ENCODE measurements around the gene OPA1.

Gene OPA1

DNA sequence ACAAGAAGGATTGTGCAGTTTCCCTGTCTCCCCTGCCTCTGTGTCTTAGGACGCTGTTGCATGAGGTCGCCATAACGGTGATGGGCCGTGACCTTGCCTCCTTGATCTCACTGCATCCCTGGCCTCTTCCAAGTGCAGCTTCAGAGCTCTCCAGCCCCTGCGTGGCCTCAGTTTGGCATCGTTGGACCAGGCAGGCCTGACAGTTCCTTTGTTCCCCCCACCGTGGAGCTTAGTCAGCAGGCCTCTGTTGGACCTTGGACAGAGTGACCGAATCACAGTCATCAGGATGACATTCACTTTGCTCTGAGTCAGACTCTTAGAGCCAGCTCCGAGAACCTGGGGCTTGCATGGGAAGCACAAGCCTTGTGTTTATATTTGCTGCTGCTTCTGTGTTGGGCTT lies 139.4 kb downstream of the OPA1 start:
- no peak overlapping the region for H2AFZ ChIP-seq (ENCODE audit: low read length)
- no peaks in the 10 kb centered on the region for H3K9me3 ChIP-seq (replicated peaks; ENCODE audit: insufficient read depth, low read length)
- no peak for DNase-seq
- H3K79me2 ChIP-seq (ENCODE audit: low read length) = no peaks in the 10 kb centered on the region
- H3K4me1 ChIP-seq (ENCODE audit: low read length) = peaks cover 14% of the 10 kb centered on the region
- TF ChIP-seq EZH2phosphoT487 (IDR thresholded peaks at IDR 0.05; ENCODE audit: low read length) (no peak), EZH2 (optimal IDR thresholded peaks at IDR 0.05; ENCODE audit: low read depth, low read length) (no peak)
- H3K9me2 ChIP-seq (replicated peaks; ENCODE audit: insufficient read depth, low read length) = no peaks in the 10 kb centered on the region
- no peaks in the 10 kb centered on the region for H3K36me3 ChIP-seq (replicated peaks; ENCODE audit: insufficient read depth, low read length)
- H3K4me3 ChIP-seq (ENCODE audit: low read length) = no peak overlapping the region
- H4K20me1 ChIP-seq (ENCODE audit: insufficient read depth, low read length) = no peaks in the 10 kb centered on the region
- H3K9ac ChIP-seq (ENCODE audit: low read length) = no peak overlapping the region
- H3F3A ChIP-seq (ENCODE audit: insufficient read depth, low read length) = 0 out of 2 replicates have a peak, but pooled peaks cover 4% of the 10 kb centered on the region
- H3K27me3 ChIP-seq (replicated peaks; ENCODE audit: insufficient read depth, low read length) = no peaks in the 10 kb centered on the region
- no peak overlapping the region for H3K27ac ChIP-seq (ENCODE audit: low read length)
- no peak overlapping the region for H3K4me2 ChIP-seq (ENCODE audit: low read depth, low read length)

- H3K4me1 ChIP-seq (ENCODE audit: low read length) = peaks cover 14% of the 10 kb centered on the region
- 0 out of 2 replicates have a peak, but pooled peaks cover 4% of the 10 kb centered on the region for H3F3A ChIP-seq (ENCODE audit: insufficient read depth, low read length)
- no peak overlapping the region for H3K9ac ChIP-seq (ENCODE audit: low read length)
- no peaks in the 10 kb centered on the region for H3K9me2 ChIP-seq (replicated peaks; ENCODE audit: insufficient read depth, low read length)
- H3K79me2 ChIP-seq (ENCODE audit: low read length) = no peaks in the 10 kb centered on the region
- H4K20me1 ChIP-seq (ENCODE audit: insufficient read depth, low read length) = no peaks in the 10 kb centered on the region
- H3K9me3 ChIP-seq (replicated peaks; ENCODE audit: insufficient read depth, low read length) = no peaks in the 10 kb centered on the region
- no peak overlapping the region for H3K27ac ChIP-seq (ENCODE audit: low read length)
- H3K4me2 ChIP-seq (ENCODE audit: low read depth, low read length) = no peak overlapping the region
- H3K27me3 ChIP-seq (replicated peaks; ENCODE audit: insufficient read depth, low read length) = no peaks in the 10 kb centered on the region
- TF ChIP-seq EZH2phosphoT487 (IDR thresholded peaks at IDR 0.05; ENCODE audit: low read length) (no peak), EZH2 (optimal IDR thresholded peaks at IDR 0.05; ENCODE audit: low read depth, low read length) (no peak)
- TF ChIP-seq, protein P1, sequence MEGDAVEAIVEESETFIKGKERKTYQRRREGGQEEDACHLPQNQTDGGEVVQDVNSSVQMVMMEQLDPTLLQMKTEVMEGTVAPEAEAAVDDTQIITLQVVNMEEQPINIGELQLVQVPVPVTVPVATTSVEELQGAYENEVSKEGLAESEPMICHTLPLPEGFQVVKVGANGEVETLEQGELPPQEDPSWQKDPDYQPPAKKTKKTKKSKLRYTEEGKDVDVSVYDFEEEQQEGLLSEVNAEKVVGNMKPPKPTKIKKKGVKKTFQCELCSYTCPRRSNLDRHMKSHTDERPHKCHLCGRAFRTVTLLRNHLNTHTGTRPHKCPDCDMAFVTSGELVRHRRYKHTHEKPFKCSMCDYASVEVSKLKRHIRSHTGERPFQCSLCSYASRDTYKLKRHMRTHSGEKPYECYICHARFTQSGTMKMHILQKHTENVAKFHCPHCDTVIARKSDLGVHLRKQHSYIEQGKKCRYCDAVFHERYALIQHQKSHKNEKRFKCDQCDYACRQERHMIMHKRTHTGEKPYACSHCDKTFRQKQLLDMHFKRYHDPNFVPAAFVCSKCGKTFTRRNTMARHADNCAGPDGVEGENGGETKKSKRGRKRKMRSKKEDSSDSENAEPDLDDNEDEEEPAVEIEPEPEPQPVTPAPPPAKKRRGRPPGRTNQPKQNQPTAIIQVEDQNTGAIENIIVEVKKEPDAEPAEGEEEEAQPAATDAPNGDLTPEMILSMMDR (IDR thresholded peaks at IDR 0.05; ENCODE audit: low read length) = no peak
- DNase-seq = no peak
- H3K36me3 ChIP-seq (replicated peaks; ENCODE audit: insufficient read depth, low read length) = no peaks in the 10 kb centered on the region
- H3K4me3 ChIP-seq (ENCODE audit: low read length) = no peak overlapping the region
- H2AFZ ChIP-seq (ENCODE audit: low read length) = no peak overlapping the region
Observed at GRCh38 chr3:193732827-193733226, 139.8 kb downstream of the OPA1 start.

- no peaks in the 10 kb centered on the region for H3K9me2 ChIP-seq (replicated peaks; ENCODE audit: insufficient read depth, low read length)
- H3K79me2 ChIP-seq (ENCODE audit: low read length) = no peaks in the 10 kb centered on the region
- no peak for DNase-seq
- no peak overlapping the region for H3K4me2 ChIP-seq (ENCODE audit: low read depth, low read length)
- H2AFZ ChIP-seq (ENCODE audit: low read length) = no peak overlapping the region
- H4K20me1 ChIP-seq (ENCODE audit: insufficient read depth, low read length) = no peaks in the 10 kb centered on the region
- no peaks in the 10 kb centered on the region for H3K27me3 ChIP-seq (replicated peaks; ENCODE audit: insufficient read depth, low read length)
- peaks cover 14% of the 10 kb centered on the region for H3K4me1 ChIP-seq (ENCODE audit: low read length)
- TF ChIP-seq EZH2 (optimal IDR thresholded peaks at IDR 0.05; ENCODE audit: low read depth, low read length) (no peak), EZH2phosphoT487 (IDR thresholded peaks at IDR 0.05; ENCODE audit: low read length) (no peak)
- TF ChIP-seq, protein P1 (IDR thresholded peaks at IDR 0.05; ENCODE audit: low read length) = no peak
- no peak overlapping the region for H3K9ac ChIP-seq (ENCODE audit: low read length)
- no peak overlapping the region for H3K27ac ChIP-seq (ENCODE audit: low read length)
- no peak overlapping the region for H3K4me3 ChIP-seq (ENCODE audit: low read length)
- H3F3A ChIP-seq (ENCODE audit: insufficient read depth, low read length) = 0 out of 2 replicates have a peak, but pooled peaks cover 4% of the 10 kb centered on the region
- H3K36me3 ChIP-seq (replicated peaks; ENCODE audit: insufficient read depth, low read length) = no peaks in the 10 kb centered on the region
- no peaks in the 10 kb centered on the region for H3K9me3 ChIP-seq (replicated peaks; ENCODE audit: insufficient read depth, low read length)
Observed at GRCh38 chr3:193734737-193735366, 141.8 kb downstream of the OPA1 start.

GRCh38 chr3:193735850-193736249 lies 142.8 kb downstream of the OPA1 start:
- Histone ChIP-seq H3K36me3 (replicated peaks; ENCODE audit: insufficient read depth, low read length) (no peaks in the 10 kb centered on the region), H3K79me2 (ENCODE audit: low read length) (no peaks in the 10 kb centered on the region), H3K9ac (ENCODE audit: low read length) (no peak overlapping the region), H3F3A (ENCODE audit: insufficient read depth, low read length) (0 out of 2 replicates have a peak, but pooled peaks cover 4% of the 10 kb centered on the region), H3K9me2 (replicated peaks; ENCODE audit: insufficient read depth, low read length) (no peaks in the 10 kb centered on the region), H3K27ac (ENCODE audit: low read length) (no peak overlapping the region), H4K20me1 (ENCODE audit: insufficient read depth, low read length) (no peaks in the 10 kb centered on the region), H3K9me3 (replicated peaks; ENCODE audit: insufficient read depth, low read length) (no peaks in the 10 kb centered on the region), H3K4me1 (ENCODE audit: low read length) (peaks cover 14% of the 10 kb centered on the region), H3K4me3 (ENCODE audit: low read length) (no peak overlapping the region), H2AFZ (ENCODE audit: low read length) (no peak overlapping the region), H3K27me3 (replicated peaks; ENCODE audit: insufficient read depth, low read length) (no peaks in the 10 kb centered on the region), H3K4me2 (ENCODE audit: low read depth, low read length) (no peak overlapping the region)
- no peak for DNase-seq
- TF ChIP-seq EZH2 (optimal IDR thresholded peaks at IDR 0.05; ENCODE audit: low read depth, low read length) (no peak), EZH2phosphoT487 (IDR thresholded peaks at IDR 0.05; ENCODE audit: low read length) (no peak)
- TF ChIP-seq, protein P1 (IDR thresholded peaks at IDR 0.05; ENCODE audit: low read length) = no peak
